NCI-H2227 (cell line): ENCODE measurements around the gene JAK1.
"Not testable (repeated sequence)": the region's sequence is repeated elsewhere in the genome, so short reads cannot be mapped to it uniquely, and the experiment has no call there.

Source experiments
- DNase-seq: peaks from one replicate; lab custom pipeline; 2025; ENCODE audit not compliant: unreplicated experiment; lab: John Stamatoyannopoulos, UW

The JAK1 gene

DNA sequence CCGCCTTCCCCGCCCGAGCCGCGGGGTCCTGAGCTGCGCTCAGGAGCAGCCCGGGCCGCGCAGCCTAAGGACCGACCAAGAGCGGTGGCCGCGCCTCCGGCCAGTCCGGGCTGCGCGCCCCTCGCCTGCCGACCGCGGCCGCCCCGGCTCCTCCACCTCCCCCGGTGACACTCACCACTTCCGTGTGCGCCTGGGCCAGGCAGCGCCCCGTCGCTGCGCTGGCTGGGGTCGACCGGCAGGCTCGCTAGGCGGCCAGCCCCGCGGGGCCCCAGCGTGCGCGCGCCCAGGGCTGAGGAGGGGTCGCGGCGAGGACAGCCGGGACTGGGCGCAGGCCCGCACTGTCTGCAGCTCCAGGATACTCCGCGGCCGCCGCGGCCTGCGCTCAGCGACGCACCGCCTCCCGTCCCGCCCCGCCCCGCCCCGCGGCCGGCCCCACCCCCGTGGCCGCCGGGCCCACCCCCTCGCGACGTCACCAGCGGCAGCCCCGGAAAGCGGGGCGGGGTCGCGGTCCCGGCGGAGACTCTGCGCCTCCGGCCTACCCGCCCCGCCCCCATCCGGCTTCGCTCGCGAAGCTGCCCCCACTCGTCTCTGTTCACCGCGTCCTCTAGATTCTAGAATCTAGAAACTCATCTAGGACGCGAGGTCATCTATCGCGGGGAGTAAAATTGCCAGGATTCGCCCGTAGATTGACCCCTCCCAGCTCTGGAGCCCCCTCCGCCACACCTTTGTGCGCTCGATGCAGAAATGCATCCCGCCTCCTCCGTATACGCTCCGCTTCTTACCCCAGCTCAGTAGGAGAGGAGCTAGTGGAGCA lies at the start of gene JAK1:
TSS of gene JAK1 (minus strand) at position 392 of the 814 bp plus-strand sequence. CDS start 80,285 bp downstream, outside the sequence.
- peak; percentile 92 for DNase-seq

- no peak for DNase-seq
Observed at GRCh38 chr1:65014321-65014720, 48.0 kb upstream of the JAK1 start.

DNA sequence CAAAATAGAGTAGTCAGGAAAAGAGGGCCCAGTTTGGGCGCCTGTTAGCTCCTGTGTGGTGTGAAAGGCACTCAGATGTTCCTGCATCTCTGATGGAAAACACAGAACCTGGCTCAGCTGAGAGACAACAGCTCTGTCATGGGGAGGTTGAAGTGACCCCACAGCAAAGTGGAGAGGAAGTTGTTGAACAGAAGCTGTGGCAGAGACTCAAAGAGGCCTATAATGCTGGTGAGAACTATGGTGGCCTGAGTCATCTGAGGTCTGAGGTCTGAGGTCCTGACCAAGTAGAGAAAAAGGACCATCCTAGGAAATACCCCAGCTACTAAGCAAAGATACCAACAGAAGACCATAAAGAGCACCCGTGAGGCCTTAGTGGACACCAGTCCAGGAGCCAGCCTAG lies 45.6 kb upstream of the JAK1 start:
- no peak for DNase-seq

- DNase-seq: no peak
Observed at GRCh38 chr1:65009724-65010420, 43.5 kb upstream of the JAK1 start.

GRCh38 chr1:65009176-65009575 lies 42.8 kb upstream of the JAK1 start:
- DNase-seq: no peak

- DNase-seq: no peak
Observed at GRCh38 chr1:65006806-65007205, 40.5 kb upstream of the JAK1 start.

GRCh38 chr1:65003316-65003664 lies 36.9 kb upstream of the JAK1 start:
- DNase-seq: no peak

GRCh38 chr1:65002508-65003315 lies 36.4 kb upstream of the JAK1 start:
- DNase-seq: peak; percentile 74

DNA sequence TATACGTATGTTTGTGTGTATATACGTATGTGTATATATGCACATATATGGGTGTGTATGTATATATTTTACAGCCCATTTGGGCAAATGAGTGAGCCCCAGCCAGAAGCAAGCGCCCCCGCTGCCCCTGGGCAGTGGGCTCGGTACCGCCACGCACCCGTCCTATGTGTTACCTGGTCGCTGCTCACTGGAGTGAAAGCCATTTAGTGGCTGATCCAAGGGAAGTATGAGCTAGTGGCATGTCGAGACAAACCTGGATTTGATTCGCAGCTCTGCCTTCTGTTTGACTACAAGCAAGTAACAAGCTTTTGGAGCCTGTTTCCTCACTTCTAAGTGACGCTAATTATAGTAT lies 35.8 kb upstream of the JAK1 start:
- DNase-seq: no peak

GRCh38 chr1:65001231-65001792 lies 35.0 kb upstream of the JAK1 start:
- no peak for DNase-seq

- DNase-seq: not testable (repeated sequence)
Observed at GRCh38 chr1:64998425-64998948, 32.1 kb upstream of the JAK1 start.

GRCh38 chr1:64996541-64997257 lies 30.4 kb upstream of the JAK1 start:
- DNase-seq: no peak

- DNase-seq: no peak
Observed at GRCh38 chr1:64995316-64995715, 29.0 kb upstream of the JAK1 start.

GRCh38 chr1:64986903-64987871 lies 20.8 kb upstream of the JAK1 start:
- no peak for DNase-seq

DNA sequence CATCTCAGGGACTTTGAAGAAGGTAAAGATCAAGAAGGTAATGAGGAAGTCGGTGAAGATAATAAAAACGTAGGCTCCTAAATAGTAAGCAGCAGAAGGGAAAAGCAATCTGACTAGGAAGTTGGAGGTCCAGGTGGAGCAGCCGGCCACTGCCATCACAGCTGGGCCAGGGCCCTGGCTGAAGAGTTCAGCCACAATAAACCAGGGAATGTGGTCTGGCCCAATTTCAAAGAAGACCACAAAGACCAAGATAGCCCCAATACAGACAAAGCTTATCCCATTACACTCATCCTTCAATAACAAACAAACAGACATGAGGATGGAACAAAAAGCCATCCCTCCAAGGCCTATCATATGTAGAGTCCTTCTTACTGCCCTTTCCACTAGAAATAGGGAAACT lies 18.4 kb upstream of the JAK1 start:
- no peak for DNase-seq

- DNase-seq: no peak
Observed at GRCh38 chr1:64984106-64984505, 17.8 kb upstream of the JAK1 start.

DNA sequence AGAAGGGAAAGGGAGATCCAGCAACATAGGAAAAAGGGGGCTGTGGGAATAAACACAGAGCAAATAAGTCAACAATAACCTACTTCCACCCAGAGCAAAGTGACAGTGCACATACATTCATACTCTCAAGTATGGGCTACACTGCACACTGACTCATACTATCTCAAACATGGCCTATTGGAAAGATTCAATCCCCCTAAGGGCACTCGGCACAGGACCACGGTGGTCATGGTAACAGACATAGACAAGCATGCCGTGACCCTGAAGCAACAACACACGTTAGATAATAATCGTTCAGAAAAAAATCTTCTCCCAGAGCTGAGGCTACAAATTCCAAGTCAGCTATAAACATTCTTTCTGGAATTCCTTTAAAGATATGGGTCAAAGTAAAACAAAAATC lies 16.8 kb upstream of the JAK1 start:
- DNase-seq: peak; percentile 22

GRCh38 chr1:64981601-64982533 lies 15.5 kb upstream of the JAK1 start:
- no peak for DNase-seq
